HEK293 (cell line): ENCODE measurements around the gene MRPL11.

ENCODE experiments used
- CTCF ChIA-PET: fragments of 350-600 bp; formaldehyde crosslinking; extraction: SDS; loops from one replicate; lab custom pipeline; 2021; ENCODE audit warnings: antibody characterized with exemption; lab: Yijun Ruan, JAX
- POLR2A ChIA-PET: fragments of 300-600 bp; formaldehyde crosslinking; extraction: SDS; loops from one replicate; lab custom pipeline; 2020; ENCODE audit warnings: antibody characterized with exemption, inconsistent platforms; lab: Yijun Ruan, JAX
- H3K27ac ChIP-seq: fragments of 200-500 bp; sonication (Bioruptor generic); 2 replicates; pipeline ENCODE4 v1.5.1; 2014; ENCODE audit warnings: low read depth, low read length, control low read depth, inconsistent platforms; ENCODE audit errors: extremely low read depth
- H3K36me3 ChIP-seq, 2 experiments: fragments of 200-500 bp in 1 of 2; sonication (Bioruptor generic) in 1 of 2; 1 replicate in 1 of 2; 2 replicates in 1 of 2; pipeline ENCODE4 v1.5.1; 2014 to 2017; ENCODE audit warnings: inconsistent platforms in 2 of 2, low read length in 2 of 2; ENCODE audit not compliant: control insufficient read depth in 2 of 2, insufficient read depth in 1 of 2
- H3K4me1 ChIP-seq: fragments of 200-500 bp; sonication (Bioruptor generic); 2 replicates; pipeline ENCODE4 v1.5.1; 2014; ENCODE audit warnings: mild to moderate bottlenecking, low read length, inconsistent platforms; ENCODE audit not compliant: control insufficient read depth, insufficient read depth
- H3K4me3 ChIP-seq: 2 replicates; pipeline ENCODE4 v1.5.1; 2011; ENCODE audit warnings: low read depth, mild to moderate bottlenecking, control low read depth, low read length, moderate library complexity
- H3K9me3 ChIP-seq: fragments of 200-500 bp; sonication (Bioruptor generic); 2 replicates; pipeline ENCODE4 v1.5.1; 2014; ENCODE audit warnings: low read depth, low read length, inconsistent platforms; ENCODE audit not compliant: control insufficient read depth, insufficient read depth
- KLF16 ChIP-seq: fragments of 450-650 bp; formaldehyde crosslinking; IDR thresholded peaks from 2 replicates; pipeline ENCODE4 v1.5.1; 2017; ENCODE audit warnings: missing biosample characterization, missing genetic modification characterization
- KLF8 ChIP-seq: fragments of 450-650 bp; formaldehyde crosslinking; IDR thresholded peaks from 2 replicates; pipeline ENCODE4 v1.5.1; 2016; ENCODE audit warnings: missing biosample characterization, missing genetic modification characterization
- PRDM10 ChIP-seq: fragments of 450-650 bp; formaldehyde crosslinking; IDR thresholded peaks from 2 replicates; pipeline ENCODE4 v1.5.1; 2016; ENCODE audit warnings: missing biosample characterization, missing genetic modification characterization
- SCRT2 ChIP-seq: fragments of 450-650 bp; formaldehyde crosslinking; IDR thresholded peaks from 2 replicates; pipeline ENCODE4 v1.5.1; 2016; ENCODE audit warnings: missing biosample characterization, missing genetic modification characterization
- ZFP37 ChIP-seq: fragments of 450-650 bp; formaldehyde crosslinking; IDR thresholded peaks from 2 replicates; pipeline ENCODE4 v1.5.1; 2016; ENCODE audit warnings: missing biosample characterization, missing genetic modification characterization
- ZFP41 ChIP-seq: fragments of 450-650 bp; formaldehyde crosslinking; IDR thresholded peaks from 2 replicates; pipeline ENCODE4 v1.5.1; 2016; ENCODE audit warnings: missing biosample characterization, missing genetic modification characterization, borderline replicate concordance
- ZIC2 ChIP-seq: fragments of 450-650 bp; formaldehyde crosslinking; IDR thresholded peaks from 2 replicates; pipeline ENCODE4 v1.5.1; 2016; ENCODE audit warnings: missing biosample characterization, missing genetic modification characterization
- ZNF121 ChIP-seq: fragments of 450-650 bp; formaldehyde crosslinking; IDR thresholded peaks from 2 replicates; pipeline ENCODE4 v1.5.1; 2016; ENCODE audit warnings: missing biosample characterization, missing genetic modification characterization
- ZNF140 ChIP-seq: fragments of 450-650 bp; formaldehyde crosslinking; IDR thresholded peaks from 2 replicates; pipeline ENCODE4 v1.5.1; 2016; ENCODE audit warnings: missing biosample characterization, missing genetic modification characterization
- ZNF664 ChIP-seq: fragments of 450-650 bp; formaldehyde crosslinking; IDR thresholded peaks from 2 replicates; pipeline ENCODE4 v1.5.1; 2016; ENCODE audit warnings: missing biosample characterization, missing genetic modification characterization
- ZNF776 ChIP-seq: fragments of 450-650 bp; formaldehyde crosslinking; IDR thresholded peaks from 2 replicates; pipeline ENCODE4 v1.5.0; 2017; ENCODE audit warnings: missing biosample characterization, missing genetic modification characterization, borderline replicate concordance
- TF ChIP-seq, protein P1 (sequence below): fragments of 450-650 bp; formaldehyde crosslinking; IDR thresholded peaks from 2 replicates; pipeline ENCODE4 v1.5.1; 2016; ENCODE audit warnings: missing biosample characterization, missing genetic modification characterization

MRPL11 gene

DNA sequence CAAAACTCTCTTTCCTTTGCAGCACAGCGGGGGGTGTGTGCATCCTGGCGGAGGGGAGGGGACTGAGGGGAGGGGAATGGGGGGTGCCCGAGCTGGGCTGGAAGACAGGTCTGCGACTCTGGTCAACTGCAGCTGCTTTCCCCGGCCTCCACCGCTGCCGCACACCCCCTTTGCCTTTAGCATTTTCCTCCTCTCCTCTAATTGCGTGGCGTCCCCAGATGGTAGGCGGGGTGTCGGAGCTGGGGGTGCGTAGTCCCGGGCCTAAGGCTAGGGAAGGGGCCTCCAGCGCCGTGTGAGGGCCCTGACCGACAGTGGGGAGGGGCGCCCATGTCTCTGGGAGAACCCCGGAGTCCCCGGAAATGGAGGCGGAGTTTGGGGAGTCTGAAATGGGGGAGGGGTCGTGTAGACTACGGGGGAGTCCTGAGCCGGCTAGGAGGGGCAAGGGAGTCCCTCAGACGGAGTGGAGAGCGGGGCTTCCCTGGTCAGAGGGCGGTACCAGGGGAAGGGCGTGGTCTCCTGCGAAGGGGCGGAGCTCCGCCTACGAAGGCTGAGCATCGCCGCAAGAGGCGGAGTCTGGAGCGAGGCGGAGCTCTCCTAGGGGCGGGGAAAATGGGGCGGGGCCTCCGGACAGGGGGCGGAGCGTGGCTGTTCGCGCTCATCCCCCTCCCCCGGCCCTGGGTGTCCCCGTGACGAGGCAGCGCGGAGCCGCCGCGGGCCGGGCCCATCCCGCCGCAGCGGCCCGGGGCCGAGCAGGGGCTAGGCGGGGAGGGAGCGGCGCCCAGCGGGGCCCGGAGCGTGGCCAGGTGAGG lies 27.8 kb upstream of the MRPL11 start, which contains the start of gene PELI3 (continued):
- TF ChIP-seq PRDM10 (tag by site-specific recombination) = peak; percentile 31; the same call in 1 of the 2 replicates
- TF ChIP-seq, protein P1, sequence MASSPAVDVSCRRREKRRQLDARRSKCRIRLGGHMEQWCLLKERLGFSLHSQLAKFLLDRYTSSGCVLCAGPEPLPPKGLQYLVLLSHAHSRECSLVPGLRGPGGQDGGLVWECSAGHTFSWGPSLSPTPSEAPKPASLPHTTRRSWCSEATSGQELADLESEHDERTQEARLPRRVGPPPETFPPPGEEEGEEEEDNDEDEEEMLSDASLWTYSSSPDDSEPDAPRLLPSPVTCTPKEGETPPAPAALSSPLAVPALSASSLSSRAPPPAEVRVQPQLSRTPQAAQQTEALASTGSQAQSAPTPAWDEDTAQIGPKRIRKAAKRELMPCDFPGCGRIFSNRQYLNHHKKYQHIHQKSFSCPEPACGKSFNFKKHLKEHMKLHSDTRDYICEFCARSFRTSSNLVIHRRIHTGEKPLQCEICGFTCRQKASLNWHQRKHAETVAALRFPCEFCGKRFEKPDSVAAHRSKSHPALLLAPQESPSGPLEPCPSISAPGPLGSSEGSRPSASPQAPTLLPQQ (tag by site-specific recombination) = no peak
- peak; percentile 78 for TF ChIP-seq KLF16
- TF ChIP-seq KLF8 = peak; percentile 61; the same call in 1 of the 2 replicates
- TF ChIP-seq, all 188 proteins: peak for 18

GRCh38 chr11:66465373-66466224 lies 27.0 kb upstream of the MRPL11 start:
- H3K27ac ChIP-seq = no peak overlapping the region

DNA sequence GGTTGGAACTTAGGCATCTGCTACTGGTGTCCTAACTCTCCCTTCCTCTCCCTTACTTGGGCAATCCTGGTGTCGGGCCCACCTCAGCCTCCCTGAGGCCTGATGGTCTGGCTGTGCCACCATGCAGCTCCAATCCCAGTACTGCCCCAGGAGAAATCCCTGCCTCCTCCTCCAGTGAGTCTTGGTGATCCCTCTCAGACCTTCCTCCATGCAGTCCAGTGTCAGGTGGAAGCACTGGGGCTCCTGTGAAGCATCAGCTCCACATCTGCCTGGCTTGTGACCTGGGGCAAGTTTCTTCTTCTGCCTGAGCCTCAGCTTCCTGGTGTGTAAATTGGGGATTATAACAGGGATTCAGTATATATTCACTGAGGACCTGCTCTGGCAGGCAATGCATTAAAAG lies 26.3 kb upstream of the MRPL11 start:
- ChIA-PET CTCF (interaction anchor here (1.0 to 1.5 kb wide), 2 partner anchors 26 to 36 kb away, joined by 3 to 10 read pairs; no protein-coding TSS in a partner anchor), POLR2A (no interaction called here)
- Histone ChIP-seq H3K27ac (no peak overlapping the region), H3K9me3 (no peaks in the 10 kb centered on the region), H3K36me3 (peaks cover 0 to 11% of the 10 kb centered on the region in 2 experiments; a peak in 1 of 3 replicates), H3K4me3 (no peak overlapping the region), H3K4me1 (no peaks in the 10 kb centered on the region)
- TF ChIP-seq ZNF121 (no peak), ZIC2 (tag by site-specific recombination) (no peak), ZNF664 (tag by site-specific recombination) (no peak), ZFP41 (tag by site-specific recombination) (no peak), ZNF776 (no peak), ZFP37 (no peak)
- TF ChIP-seq, protein P1 (tag by site-specific recombination) = peak; percentile 62

More at GRCh38 chr11:66465373-66466224, 27.0 kb upstream of the MRPL11 start:
- peaks cover 0 to 17% of the 10 kb centered on the region in 2 experiments; a peak in 1 of 3 replicates for H3K36me3 ChIP-seq
- H3K4me1 ChIP-seq = no peaks in the 10 kb centered on the region
- ChIA-PET POLR2A (interaction anchor here (1.1 to 6.2 kb wide), 3 partner anchors 9 to 27 kb away, joined by 5 to 64 read pairs (median 22); partner anchors contain the start of genes DPP3 and MRPL11), CTCF (interaction anchor here (1.0 kb wide), 1 partner anchor 26 kb away, joined by 3 read pairs; no protein-coding TSS in a partner anchor)
- no peaks in the 10 kb centered on the region for H3K9me3 ChIP-seq
- H3K4me3 ChIP-seq = no peak overlapping the region
- TF ChIP-seq ZNF140 (no peak), SCRT2 (tag by site-specific recombination) (0 out of 2 replicates have a peak, but pooled peaks have one; percentile 15)
